NK-92 (cell line): ENCODE measurements around the gene KIF13A.
"Not testable (repeated sequence)": the region's sequence is repeated elsewhere in the genome, so short reads cannot be mapped to it uniquely, and the experiment has no call there.

Source experiments
- DNase-seq: peaks from one replicate; lab custom pipeline; 2025; ENCODE audit not compliant: unreplicated experiment; lab: John Stamatoyannopoulos, UW

The KIF13A gene

DNA sequence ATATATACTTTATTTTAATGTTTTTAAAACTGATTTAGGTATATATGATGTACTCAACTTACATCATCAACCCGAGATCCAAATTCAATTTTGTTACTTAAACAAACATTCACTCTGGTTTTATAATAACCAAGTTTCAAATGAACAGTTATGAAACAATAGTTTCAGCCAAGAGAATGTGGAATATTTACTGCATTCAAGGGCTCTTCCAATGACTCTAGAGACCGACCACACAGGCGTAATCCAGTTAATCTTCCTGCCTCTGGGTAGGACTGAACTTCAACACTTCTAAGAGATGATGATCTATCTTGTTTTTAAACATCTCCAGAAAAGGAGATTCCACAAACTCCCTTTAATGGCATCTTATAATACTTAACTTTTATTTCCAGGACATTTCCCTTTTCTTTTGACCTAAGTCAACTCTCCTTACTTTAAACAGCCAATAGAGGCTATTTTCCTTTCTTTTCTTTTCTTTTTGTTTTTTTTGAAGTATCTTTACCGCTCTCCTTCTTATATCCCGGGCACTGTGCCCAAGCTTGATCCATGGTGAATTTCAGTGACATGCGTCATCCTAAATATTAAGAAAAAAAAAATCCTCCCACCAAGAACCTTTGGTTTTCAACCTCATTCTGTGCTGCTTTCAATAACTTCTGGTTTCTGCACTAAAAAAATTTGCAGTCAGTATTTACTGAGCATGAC lies 110.1 kb downstream of the KIF13A start:
- no peak for DNase-seq

DNA sequence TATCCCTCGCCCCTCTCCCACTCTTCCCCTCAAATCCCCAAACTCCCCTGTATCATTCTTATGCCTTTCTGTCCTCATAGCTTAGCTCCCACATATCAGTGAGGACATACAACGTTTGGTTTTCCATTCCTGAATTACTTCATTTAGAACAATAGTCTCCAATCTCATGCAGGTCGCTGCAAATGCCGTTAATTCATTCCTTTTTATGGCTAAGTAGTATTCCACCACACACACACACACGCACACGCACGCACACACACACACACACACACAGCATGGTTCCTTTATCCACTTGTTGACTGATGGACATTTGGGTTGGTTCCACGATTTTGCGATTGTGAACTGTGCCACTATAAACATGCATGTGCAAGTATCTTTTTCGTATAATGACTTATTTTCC lies 112.7 kb downstream of the KIF13A start:
- no peak for DNase-seq

DNA sequence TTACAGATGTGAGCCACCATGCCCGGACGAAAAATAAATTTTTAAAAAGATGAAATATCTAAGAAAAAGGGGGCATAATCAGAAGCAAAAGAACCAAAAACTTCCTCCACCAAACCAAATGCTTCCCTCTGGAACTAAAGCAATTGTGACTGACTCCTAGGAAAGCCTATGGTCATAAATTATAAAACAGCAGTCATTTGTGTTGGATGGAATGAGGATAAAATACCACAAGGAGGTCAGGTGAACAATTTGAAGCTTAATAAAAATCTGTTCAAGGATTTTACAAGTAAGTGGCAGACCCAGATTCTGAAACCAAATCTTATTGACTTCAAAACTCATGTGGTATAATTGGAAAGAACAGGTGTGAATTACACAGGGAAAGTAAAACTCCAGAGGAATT lies 114.5 kb downstream of the KIF13A start:
- no peak for DNase-seq

DNA sequence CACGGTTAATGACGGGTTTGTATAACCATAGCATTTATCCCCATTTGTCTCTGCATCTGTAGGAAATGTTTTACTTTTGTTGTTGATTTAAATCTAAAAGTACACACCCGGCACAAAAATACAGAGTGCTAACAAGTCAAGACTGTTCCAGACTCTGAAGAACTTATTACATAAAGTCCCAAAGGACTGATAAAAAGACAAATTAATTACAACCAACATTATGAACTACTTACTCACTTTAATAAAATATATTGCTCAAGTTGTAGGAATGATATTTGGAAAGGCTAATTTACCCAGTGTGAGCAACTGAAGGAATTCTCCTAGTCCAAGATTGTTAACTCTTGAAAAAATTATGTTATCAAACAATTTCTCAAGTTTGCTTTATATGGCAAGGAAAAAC lies 115.6 kb downstream of the KIF13A start:
- DNase-seq: no peak

DNA sequence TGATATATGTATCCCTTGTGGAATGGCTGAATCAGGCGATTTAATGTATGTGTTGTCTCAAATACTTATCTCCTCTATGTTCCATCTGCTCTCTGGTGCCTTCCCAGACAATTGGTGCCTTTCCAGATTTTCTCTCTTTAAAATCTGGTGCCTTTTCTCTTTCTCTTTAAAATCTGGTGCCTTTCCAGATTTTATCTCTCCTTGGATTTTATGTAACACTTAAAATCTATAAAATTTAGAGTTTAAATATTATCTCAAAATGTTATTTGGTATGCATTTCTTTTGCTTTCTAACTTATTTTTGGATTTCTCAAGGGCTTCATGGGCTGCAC lies 116.3 kb downstream of the KIF13A start:
- no peak for DNase-seq

DNA sequence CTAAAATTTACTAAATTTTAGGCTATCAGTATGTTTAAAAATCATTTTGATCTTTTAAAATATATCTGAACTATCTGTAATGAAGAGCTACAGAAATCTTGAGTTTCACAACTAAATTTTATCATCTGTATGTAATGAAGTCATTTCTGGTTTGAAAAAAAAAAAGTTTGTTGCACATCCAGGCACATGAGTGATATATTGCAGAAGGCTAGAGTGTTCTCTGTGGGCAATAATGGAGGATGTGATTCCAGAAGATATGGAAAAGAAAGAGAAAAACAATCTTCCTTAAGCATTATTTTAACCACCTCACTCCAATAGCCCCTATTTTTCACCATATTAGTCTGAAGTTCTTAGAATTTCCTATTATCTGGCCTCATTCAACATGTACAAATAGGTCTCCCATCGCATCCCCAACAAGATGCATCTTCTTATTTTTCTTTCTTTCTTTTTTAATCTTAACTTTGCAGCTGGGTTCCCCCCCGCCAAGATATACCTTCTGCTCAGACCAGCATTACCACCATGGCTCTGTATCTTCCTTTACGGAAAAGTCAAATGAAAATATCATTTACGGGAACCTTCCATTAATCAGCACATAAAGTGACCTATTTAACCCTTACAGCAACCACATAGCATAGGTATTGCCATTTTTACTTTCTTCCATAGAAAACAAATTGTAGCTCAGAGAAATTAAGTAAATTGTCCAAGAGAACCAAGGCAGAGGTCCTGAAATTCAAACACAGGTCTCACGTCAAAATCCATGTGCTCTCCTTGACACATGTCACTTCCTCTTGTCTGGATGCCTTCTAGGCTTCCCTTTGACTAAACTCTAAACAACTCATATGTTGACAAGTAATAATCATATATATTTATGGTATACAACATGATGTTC lies 116.9 kb downstream of the KIF13A start:
- no peak for DNase-seq

DNA sequence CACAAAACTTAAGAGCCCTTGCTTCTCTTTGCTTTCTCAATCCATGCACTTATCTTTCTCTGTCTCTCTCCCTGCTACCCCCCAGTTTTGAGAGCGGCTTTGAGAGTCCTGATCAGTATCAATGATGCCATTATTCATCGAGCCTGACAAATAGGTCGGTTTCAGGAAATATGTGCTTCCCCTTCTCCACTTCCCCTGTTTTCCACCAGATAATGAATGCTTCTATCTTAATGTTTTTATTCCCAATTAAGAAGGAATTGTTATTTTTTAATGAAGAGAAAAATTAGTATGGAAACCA lies 117.7 kb downstream of the KIF13A start:
- DNase-seq: no peak

DNA sequence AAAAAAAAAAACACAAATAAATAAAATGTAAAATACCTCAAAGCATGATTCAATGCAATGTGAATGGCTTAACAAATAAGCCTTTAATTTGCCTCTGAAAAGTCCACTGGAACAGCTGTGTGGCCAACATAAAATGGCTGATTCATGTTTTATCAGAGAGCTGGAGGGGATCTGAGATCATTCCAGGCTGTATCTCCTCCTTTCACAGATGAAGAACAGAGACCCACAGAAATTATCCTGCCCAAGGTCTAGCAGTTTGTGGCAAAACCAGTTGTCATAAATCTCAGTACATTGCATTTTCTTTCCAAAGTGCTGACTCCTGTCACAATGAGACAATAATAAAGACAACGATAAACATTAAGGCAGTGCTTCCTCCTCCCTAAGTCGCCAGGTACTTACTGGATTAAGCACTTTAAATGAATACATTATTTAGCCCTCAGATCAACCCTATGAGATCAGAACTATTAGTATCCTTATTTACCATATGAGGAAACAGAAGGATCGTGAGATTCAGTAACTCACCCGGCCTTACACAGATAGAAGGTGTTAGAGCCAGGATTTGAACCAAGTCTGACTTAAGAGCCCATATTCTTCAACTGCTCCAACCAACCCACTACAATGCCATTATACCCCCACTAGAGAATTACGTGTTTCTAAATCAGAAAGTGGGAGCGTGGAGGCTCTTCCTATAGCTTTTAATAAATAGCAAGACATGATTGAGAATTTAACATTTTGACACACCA lies 118.3 kb downstream of the KIF13A start:
- DNase-seq: no peak

DNA sequence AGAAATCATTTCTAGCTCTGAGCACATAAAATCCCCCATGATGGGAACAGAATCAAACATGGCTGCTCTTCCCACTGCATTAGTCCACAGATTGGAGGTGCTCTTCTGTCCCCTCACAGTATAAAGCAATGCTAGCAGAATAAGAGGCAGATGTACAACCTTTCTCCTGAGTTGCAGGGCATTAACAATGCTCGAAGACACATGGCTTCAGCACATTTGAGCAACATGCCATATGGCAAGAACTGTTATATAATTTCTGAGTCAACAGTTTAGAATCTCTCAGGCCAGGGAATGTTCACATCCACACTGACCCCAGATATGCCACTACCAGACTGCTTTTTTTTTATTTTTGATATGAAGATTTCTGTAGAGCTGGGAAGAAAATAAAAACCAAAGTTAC lies 119.6 kb downstream of the KIF13A start:
- no peak for DNase-seq

DNA sequence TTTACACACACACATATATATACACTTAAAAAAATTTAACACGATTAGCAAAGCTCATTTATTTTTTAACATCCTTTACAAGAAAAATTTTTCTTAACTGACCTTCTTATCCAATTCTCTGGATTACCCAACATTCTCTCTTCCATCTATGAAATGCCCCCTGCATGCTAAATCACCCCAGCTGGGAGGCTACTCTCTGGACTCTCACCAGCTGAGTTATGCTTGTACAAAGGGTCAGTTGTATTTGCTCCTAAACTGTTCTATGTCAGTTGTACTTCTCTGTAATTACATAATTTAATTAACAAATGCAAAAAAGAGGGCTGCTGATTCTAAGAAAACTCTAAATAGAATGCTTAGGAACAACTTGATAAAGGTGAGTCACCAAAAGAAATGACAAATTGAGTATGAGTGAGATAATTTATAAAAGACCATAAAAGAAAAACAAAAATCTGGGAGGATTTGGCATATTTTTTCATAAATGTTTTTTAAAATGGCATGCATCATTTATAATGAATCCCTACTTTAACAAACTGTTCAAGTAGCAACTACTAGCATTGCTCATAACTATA lies 120.5 kb downstream of the KIF13A start:
- no peak for DNase-seq

DNA sequence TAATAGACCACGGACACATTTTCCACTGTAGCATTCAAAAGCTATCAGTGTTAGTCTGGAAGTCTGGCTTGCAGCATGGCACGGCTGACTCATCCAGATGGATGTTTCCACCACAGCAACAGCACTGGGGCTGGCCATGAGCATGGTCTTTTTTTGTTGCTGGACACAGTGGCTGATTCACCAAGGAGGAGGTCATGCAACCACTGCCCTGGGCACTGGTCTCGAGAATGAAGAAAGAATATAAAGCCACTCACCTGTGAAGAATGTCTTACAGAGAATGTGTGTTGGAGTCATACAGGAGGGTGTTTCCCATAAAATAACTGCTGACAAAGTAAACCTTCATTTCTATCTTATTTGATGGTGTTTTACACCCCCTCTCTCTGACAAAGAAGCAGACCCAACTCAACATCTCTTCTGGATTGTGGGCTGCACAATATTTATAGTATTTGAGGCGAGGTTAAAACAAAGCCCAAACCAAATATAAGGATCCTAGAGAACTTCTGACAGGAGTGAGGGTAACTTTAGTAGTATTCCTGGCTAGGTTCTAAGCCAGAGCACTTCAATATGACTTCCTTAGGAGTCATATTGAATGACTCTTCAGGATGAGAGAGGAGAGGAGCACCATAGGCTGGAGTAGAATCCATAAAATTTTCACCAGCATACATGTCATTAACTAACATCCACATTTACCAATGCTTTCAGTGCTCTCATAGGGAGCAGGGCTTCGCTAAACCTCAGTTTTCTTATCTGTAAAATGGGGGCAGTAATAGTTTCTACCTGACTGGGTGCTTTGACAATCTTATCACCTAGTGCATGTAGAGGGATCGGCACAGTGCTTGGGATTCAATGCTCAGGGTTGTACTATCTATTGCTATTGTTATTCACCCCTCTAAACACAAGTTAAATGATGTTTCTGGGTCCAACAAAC lies 121.4 kb downstream of the KIF13A start:
- no peak for DNase-seq

DNA sequence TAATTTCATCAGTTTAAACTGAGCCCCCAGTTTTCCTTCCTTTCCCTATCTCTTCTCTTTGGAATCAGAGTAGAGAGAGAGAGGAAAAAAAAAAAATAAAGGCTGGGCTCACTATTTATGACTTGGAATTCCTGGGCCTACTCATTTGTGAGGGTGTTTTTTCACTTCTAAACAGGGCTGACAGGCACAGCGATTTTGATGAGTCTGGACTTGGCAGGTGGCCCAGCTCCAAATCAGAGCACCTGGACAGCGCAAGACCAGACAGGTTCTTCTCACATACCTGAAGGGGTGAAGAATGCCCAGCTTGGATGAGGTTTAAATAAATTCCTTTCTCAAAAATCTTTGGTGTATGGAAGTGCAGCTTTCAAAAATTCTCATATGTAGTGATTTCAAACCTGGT lies 122.2 kb downstream of the KIF13A start:
- DNase-seq: no peak

DNA sequence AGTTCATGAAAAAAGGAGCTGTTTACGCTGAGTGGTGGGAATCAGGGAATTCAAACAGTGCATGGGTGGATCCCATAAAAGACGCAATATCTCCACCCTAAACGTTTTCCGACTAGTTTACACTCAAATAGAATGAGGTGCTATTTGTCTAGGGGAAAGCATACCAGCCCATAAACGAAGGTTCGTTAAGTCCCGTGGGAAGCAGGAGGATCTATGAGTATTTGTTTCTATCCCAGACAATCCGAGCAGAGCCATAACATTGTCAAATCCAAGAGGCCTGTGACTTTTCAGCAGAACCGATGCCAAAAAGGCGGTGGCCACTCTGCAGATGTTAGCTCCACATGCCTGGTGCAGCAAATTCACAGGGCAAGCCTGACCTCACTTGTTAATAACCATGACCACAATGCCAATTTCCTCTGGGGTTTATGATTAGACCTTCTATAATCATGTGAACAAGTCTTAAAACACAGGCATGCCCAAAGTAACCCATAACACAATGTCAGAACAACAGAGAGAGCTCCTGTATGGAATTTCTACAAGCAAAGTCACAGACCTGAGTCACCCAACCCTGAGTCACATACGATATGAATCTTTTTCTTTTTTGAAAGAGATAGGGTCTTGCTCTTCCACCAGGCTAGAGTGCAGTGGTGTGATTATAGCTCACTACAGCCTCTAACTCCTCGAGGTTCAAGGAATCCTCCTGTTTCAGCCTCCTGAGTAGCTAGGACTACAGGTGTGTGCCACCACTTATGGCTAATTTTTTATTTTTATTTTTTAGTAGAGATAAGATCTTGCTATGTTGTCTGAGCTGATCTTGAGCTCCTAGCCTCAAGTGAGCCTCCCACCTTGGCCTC lies 123.3 kb downstream of the KIF13A start:
- DNase-seq: no peak

DNA sequence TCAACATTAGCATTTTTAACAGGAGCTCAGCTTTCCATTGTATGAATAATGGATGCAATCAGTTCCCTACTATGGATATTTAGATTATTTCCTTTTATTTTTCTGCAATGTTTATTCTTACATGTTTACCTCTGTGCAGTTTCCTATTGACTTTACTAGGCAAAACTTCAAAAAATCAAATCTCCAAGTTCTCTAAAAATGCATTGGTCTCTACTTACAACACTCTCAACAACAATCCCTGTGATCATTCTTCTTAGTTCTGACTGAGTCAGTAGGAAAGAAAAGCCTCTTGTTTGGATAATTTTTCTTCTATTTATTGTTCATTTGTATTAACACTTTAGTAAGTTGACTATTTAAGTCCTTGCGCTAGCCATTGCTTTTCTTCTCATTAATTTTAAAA lies 126.1 kb downstream of the KIF13A start:
- DNase-seq: no peak

DNA sequence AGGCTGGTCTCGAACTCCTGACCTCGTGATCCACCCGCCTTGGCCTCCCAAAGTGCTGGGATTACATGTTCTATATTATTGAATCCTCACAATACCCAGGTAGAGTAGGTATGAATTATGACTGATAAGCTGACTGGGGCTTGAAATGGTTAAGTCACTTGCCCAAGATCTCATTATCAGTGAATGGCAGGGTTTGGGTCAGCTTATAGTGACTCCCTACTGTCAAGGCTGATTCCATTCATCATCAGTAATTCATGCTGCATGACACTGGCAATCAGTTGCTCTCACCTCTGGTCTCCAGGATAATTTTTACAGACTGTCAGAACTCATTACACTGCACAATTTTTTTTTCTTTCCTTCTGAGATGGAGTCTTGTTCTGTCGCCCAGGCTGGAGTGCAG lies 127.6 kb downstream of the KIF13A start:
- DNase-seq: no peak

DNA sequence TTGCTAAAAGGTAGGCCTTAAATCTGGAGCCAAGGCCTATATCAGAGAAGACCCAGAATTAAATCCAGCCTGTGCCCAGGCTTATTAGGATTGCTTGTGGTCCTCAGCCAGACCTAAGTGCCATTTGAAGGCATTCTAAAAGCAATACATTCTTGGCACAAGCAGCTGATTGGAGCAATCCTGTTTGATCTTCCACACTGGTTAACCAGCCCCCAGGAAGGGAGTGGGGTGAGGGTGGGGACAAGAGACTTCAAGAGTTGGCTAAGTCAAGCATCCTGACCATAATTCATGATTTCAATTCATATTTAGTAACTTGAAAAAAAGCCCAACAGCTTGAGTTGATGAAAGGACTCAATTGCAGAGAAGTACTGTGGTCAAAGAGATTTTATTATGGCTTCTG lies 128.9 kb downstream of the KIF13A start:
- DNase-seq: no peak

DNA sequence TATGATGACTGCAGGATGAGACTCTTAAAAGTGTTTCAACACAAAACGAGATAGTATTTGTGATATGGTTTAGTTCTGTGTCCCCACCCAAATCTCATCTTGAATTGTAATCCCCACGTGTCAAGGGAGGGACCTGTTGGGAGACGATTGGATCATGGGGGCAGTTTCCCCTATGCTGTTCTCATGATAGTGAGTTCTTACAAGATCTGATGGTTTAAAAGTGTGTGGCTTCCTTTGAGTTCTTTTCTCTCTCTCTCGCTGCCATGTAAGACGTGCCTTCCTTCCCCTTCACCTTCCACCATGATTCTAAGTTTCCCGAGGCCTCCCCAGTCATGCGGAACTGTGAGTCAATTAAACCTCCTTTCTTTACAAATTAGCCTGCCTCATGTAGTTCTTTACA lies 130.2 kb downstream of the KIF13A start:
- not testable (repeated sequence) for DNase-seq

DNA sequence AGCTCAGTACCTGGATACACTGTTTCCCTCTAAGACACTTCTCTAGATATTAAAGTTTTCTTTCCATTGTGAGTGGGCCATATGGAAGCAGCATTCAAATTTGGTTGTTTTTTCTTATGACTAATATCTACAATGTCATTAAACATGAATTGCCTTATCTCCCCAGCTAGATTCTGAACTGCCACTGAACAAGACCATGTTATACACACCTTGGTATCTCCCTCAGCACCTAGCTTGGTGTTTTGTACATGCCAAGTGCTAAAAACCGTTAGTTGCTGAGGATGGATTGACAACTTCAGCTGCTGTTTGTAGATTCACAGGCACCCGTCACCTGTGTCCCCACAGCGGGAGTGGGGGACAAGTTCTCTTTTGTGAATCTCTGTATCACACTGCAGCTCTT lies 131.1 kb downstream of the KIF13A start:
- no peak for DNase-seq

DNA sequence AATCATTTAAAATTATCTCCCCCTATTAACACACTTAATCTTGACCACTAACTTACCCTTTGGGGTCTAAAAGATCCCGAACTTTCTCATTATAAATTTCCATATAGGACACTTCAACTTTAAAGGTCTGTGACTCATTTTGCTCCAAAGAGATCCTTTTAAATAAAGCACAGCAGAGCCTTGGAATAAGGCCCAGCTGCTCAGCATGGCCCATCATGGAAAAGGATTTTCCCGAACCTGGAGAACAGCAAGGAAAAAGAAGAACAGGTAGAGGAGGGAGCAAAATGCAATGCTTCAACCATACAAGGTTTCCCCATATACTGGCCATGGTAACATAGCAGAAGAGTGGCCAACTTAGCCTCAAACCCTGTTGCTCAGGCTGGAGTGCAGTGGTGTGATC lies 132.1 kb downstream of the KIF13A start:
- no peak for DNase-seq

DNA sequence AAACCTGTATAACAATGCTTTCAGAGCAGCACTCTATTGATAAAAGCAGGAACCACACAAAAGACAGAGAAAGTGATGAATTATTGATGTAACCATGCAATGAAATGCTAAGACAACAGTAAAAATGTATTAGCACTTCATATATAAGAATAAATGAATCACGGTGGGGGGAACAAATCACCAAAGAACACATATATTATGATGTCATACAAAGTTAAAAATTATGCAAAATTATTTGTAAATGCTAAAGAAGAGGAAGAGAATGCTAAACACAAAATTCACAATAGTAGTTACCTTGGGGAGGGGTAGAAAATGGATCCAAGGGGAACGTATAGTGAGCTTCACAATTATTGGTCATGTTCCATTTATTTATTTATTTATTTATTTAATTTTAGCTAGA lies 133.9 kb downstream of the KIF13A start:
- DNase-seq: no peak
